GM21825 (cell line): ENCODE data around the gene AGAP1.

Source experiments
- ATAC-seq: cut with Tn5 transposase; IDR thresholded peaks from one replicate; pipeline ENCODE4 v1.9.1; 2021; ENCODE audit warnings: mild to moderate bottlenecking, moderate library complexity; ENCODE audit not compliant: unreplicated experiment

The AGAP1 gene

DNA sequence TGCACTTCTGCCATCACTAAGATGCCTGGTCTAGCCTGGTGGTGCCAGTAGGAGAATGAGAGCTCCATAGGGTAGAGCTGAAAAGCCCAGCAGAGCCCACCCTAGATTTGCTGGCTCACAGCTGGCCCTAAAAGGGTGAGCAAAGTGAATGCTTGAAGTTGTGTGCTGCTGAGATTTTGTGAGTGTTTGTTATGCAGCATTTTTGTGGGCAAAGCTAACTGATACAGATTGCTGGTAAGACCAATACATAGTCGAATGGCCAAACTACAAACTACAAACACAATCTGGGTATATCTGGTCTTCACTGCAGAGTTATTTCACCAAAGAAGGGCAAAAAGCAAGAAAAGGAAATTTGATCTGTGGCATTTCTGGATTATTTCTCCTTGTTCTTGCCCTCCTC is 7.1 kb upstream of the AGAP1 start:
- ATAC-seq, result no peak

DNA sequence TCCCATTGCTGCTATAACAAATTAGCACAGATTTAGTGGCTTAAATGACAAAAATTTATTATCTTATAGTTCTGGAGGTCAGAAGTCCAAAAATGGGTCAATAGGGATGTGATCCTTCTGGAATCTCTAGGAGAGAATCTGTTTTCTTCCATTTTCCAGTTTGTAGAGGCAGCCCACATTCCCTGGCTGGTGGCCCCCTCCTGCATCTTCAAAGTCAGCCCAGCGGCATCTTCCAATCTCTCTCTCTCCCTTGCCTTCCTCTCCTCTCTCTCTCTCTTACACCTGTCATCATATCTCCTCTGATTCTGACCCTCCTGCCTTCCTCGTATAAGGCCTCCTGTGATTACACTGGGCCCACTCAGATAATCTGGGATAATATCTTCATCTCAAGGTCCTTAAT is 3.9 kb upstream of the AGAP1 start:
- ATAC-seq, result no peak

DNA sequence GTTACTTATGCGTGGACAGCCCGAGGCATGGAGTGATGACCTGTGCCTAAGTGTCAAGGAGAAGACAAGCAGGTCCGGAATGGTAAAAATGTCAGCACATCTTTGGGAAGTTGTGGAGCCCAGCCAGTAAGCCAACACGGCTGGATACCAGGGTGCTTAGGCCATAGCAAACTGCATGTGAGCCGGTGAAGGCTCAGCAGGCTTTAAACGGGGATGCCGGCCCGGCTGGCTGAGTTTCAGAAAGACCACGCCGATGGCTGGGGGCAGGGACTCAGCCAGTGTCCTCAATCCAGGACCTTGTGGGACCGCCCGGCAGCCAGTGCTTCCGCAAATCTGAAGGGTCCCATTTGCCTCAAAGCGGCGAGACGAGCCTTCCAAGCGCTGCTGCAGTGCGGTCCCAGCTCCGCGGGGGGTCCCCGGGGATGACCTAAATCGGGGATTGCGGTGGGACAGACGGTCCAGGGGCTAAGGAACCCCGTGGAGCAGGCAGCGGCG is 946 bp upstream of the AGAP1 start:
- ATAC-seq, result no peak

DNA sequence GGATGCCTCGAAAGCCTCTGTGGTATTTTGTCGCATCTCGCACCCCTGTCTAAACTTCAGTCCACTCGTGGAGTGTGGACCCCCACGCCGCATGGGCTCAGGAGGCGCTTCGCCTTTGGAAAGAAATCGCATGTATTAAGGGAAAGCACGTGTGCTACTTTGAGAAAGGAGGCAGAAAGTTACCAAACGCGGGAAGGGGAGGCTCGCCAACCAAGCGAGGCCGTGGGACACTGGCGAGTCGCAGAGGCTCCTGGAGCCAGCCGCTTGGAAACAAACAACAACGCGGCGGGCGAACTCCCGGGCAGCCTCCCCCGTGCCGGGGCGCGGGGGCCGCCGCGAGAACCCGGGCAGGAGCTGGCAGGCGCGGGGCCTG is 455 bp upstream of the AGAP1 start:
- ATAC-seq, result no peak

DNA sequence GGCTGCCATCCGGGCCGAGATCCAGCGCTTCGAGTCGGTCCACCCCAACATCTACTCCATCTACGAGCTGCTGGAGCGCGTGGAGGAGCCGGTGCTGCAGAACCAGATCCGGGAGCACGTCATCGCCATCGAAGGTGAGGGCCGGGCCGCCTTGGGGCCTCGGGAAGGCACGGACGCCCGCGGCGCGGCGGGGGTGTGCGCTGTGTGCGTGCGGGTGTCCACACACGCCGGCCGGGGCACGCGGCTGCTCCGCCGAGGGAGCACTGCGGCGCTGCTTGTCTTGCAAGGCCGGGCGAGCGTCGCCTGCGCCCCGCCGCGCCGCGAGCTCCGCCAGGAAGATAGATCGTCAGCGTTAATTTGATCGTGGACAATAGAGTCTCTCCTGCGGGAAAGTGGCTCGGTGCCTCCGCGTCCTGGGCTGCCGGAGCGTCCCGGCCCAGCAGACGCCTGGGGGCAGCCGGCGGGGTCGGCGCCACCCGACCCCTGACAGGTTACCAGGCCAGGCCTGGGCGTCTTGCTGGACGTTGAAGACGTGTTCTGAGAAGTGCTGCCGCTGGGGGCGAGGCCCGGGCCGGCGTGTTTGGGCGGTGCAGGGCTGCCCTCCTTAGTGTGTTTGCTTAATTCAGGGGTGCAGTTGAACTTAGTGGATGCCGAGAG is 1.0 kb downstream of the AGAP1 start:
- no peak for ATAC-seq

DNA sequence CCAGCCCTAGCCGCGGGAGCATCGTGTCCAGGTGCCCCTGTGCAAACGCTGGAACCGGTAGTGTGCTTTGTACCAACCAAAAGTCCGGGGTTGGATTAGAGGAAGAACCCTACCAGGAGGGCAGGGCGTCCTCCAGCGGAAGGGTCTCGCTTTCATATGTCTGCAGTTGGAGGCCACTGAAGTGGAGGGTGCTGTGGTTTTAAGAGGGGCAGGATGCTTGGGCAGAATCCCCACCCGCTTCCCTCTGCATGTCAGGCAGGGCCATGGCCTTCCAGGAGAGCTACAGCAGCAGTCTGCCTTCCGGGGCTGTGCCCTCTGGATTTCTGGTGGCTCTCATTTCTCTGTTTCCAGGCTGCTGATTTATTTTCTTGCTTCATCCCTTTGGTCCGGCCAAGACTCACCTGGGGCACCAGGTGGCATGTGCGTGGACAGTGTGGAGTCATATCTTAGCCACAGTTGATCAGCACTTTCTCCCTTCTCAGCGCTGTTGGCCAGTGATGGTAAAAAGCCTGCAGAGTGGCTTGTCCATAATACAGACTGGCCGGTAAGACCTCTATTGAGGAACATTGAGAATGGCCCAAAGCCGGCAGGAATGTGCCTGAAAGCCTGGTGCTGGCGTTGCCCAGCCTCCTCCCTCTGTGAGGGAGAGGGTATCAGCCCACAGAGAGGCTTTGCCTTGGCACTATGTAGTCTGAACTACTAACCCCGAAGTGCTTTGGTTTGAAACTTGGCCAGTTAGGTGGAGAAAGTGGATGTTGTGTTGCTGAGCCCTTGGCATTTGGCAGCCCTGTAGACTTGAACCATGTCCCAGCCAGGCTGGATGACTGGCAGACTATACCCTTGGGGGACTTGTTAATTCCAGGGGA is 1.8 kb downstream of the AGAP1 start:
- no peak for ATAC-seq

DNA sequence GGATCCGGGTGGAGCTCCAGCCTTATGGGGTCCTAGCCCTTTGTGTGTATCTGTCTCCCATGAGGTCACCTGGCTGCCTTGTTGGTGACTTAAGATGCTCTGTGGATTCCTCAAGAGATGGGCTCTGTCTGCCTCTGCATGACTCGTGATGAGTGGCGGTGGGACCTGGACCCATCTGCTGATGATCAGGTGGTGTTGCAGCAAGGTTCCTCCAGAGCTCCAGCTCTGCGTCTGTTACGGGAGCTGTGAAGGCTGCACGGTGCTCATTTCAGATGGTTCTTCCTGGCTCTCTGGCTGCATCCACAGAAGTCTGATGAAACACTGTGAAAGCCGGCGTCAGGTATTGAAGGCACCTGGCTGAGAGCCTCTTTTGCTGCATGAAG is 2.4 kb downstream of the AGAP1 start:
- no peak for ATAC-seq

DNA sequence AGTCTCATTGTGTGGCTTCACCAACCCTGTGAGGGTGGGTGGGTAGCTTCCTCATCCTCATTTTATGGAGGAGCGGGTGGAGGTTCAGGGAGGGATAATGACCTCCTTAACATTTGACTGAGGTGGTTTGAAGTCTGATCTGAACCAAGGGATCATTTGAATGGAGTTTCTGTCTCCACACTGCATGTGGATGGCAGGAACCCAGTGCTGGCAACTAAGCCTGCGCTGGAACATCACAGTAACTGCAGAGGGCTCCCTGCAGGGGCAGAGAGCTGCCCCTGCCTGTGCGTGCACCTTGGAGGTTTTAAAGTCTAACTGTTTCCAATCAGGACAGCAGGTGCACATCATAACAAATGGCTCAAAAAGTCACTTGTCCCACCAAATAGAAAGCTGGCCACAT is 3.3 kb downstream of the AGAP1 start:
- ATAC-seq, result no peak

DNA sequence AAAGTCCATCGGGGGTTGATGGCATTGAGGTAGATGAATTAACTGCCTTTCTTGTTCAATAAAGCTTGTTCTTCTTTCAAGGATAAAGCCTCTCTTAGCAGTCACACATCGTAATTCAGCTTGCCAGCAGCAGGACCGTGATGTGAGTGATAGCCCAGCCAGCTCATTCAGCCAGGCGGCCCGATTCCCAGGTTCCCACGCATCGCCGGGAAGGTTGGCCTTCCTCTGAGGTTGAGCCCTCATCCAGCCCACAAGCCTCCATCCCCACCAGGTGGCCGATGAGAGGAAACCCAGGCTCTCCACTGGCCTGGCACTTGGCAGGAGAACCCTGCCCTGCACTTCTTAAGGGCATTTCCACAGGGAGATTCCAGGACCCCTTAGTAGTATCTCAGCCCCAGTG is 4.7 kb downstream of the AGAP1 start:
- ATAC-seq, result no peak

DNA sequence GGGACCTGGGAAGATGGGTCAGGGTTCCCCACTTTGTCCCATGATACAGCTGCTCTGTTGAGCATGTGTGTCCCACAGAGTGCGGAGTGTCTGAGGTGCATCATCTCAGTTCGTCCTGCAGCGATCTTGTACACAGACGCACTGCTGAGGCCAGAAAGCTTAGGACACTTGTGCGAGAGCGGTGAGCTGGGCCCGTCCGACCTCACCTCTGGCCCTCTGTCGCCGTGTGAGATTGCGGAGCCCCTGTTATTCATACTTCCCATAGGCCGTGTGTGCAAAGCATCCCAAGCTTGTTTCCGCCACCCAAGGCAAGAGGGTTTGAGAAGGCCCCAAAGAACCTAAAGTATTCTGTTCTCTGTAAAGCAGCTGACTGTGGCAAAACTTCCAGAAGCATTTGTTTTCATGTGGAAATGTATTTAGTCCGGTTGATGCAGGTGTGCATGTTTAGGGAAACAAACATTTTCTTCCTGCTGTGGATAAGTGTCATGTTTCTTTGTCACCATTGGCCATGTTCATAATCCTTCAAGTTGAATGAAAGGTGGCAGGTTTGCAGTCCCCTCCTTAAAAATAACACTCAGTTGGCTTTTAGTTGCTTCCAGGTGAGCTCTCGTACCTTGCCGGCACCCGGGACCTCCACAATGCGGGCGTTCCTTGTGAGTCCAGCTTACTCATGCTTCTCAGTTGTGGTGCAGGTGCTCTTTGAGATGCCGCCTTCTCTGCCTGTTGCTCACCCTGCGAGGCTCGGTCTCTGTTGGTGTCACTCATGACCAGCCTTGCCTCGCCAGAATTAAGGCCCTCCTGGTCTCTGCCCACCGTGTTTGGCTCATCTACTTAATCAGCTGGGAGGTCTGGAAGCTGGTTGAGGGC is 5.3 kb downstream of the AGAP1 start:
- no peak for ATAC-seq

DNA sequence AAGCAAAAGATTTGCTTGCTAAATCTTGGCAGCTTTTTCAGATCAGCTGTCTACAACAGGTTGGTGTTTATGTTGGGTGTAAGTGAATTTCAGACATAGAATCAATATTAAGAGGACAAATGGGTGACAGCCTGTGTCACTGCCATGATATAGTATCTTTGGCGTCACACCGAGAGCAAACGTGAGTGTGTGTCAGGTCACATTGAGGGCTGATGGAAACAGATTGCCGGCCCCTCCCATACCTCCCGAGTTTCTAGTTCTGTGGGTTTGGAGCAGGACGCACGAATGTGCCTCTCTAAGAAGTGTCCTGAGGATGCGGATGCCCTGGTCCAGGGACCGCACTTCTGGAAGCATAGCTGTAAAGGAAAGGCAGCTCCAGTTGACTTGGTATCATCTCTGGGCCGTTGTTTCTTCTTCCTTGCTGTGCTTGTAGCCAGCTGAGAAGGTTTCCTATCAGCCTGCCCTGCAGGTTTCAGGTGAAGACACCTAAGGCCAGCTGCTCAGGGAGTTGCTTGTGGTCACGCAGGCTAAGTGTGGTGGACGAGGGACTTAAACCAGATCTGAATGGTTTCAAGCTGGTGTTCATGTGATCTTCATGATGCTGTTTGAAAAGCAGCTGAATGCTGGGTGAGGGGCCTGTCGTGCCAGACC is 6.4 kb downstream of the AGAP1 start:
- no peak for ATAC-seq

DNA sequence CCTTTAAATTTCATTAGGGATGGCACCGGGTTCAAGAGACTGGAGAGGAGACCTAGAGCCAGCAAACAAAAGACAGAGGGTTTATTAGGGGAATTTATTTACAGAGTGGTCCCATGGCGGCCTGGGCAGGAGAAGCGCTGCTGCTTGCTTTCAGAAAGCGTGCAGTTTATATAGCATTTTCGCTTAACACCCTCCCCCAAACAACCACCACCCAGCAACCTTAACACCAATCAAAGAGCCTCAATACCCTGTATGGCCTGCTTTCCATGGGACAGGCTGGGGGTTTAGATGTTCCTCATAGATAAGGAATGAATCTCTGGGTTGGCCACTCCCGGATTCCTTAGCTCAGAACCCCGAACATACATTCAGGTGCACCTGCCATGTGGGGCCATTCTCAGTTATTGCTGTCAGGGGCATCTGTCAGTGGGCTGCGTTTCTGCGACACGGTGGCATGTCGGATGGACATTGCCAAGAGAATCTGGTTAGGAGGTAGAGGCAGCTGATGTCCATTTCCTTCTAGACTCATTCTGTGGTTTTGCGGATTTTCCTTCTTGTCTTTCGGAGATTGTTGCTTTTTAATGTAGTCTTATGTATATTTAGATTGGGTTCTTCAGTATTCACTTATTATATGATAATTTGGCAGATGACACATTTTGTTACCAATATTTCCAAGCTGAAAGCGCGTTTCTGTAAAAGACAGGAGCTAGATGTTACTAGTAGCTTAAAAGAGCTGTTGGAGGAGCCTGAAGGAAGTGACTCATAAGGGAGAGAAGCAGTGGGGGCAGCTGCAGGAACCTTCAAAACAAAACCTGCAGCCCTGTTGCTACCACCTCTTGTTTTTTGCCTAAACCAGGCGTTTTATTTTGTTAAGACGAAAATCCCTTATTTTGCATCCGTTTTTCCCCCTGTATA is 7.2 kb downstream of the AGAP1 start:
- ATAC-seq, result no peak

DNA sequence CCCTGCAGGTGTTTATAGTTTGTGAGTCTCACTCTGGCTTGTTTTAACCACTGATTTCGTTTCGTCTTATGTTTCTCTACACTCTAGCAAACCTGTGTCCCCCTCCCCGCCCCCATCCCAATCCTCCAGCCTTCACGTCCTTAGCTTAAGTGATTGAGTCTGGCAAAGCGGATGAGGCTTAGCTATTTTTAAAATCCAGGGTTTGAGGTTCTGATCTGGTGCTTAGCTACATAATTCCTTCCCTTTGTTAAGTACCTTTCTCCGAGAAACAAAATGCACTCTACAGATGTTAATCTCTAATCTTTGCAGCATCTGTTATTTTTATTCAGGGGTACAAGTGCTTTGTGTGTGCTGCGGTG is 7.8 kb downstream of the AGAP1 start:
- ATAC-seq, result no peak

DNA sequence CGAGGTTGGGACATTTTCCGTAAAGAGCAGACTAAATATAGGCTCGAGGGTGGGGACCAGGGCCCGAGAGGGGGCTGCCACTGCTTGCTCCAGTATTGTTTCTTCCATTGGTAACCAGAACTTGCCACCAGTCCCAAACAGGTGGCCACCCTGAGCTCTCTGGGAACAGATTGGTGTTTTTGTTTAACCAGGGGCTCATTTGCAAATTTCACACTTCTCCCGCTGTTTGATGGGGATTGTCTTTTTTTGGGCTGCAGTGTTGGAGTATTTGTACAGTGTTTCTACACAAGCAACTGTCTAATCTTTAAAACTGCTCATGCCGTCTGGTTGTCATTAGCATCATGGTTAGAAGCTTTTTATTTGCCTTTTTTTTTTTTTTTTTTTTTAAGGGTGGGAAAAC is 8.5 kb downstream of the AGAP1 start:
- no peak for ATAC-seq

DNA sequence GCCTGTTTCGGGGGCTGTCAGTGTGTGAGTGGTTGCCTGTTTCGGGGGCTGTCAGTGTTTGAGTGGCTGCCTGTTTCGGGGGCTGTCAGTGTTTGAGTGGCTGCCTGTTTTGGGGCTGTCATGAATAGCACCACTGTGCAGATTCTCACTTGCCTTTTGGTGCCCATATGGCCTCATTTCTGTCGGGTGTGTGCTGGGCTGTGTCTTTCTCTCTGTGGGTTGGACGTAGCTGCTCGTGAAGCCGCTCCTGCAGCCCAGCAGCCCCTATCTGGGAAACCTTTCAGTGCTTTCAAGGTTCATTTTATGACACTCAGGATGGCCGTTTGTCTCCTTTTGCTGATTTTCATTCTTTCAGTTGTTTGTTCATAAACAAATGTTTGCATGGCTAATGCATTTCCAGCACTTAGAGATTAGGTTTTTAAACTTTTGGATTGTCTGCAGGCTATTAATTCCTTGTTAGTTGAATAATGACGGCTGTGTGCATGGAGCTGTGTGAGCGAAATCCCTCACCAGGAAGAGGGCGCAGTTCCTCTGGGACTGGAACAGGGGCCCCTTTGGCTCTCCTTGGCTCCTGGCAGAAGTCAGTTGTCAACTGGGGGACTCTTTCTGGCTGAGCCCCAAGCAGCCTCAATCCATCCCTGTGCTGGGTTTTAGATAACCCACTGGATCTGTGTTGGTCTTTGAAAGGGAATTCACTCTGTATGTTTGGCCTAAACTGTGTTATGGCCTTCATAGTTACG is 10.8 kb downstream of the AGAP1 start:
- ATAC-seq, result no peak

DNA sequence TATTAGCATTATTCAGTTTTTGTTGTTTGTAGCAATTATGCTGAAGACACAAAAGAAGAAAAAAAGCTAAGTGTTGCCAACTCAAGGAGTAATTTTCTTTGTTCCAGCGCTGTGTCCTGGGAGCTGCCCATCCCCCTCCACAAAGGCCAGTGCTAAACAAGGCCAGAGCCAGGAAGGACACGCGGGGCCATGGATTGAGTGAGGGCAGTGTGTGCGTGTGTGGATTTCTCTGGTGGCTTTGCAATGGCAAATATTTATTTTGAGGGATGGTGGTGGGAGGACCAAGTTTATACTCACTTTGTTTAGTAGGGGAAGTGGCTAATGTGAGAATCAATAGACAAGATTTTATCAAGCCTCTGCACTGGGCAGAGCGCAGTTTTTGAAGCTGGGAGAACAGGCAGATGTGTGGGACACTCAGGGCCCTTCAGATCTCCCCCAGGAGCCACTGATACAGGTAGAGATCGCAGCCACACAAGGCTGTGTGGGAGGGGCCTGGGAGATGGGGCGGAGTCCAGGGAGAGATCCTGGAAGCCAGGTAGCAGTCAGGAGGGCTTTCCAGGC is 11.4 kb downstream of the AGAP1 start:
- no peak for ATAC-seq

DNA sequence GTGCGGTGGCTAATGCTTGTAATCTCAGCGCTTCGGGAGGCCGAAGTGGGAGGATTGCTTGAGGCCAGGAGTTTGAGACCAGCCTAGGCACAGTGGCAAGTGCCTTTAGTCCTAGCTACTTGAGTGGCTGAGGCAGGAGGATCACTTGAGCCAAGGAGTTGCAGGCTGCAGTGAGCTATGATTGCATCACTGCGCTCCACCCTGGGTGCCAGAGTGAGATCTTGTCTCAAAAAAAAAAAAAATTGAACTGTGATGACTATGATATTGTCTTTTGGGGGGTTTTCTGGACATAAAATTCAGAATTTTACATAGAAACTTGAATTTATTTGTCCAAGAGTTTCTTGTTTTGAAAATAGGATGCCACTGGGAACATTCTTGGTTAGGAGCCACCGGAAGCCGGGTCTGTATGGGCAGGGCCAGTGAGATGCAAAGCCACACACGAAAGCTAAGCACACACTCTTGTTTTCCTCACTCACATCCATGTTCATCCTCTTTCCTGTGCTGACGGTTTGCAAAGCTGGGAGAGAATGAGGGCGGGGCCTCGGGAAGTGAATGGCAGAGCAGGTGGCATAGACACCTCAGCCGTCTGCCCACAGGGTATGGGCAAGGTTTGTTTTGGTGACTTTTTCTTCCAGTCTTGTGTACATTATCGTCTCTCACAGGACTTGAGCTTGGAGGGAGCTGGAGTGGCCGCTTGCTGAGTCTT is 12.6 kb downstream of the AGAP1 start:
- no peak for ATAC-seq

DNA sequence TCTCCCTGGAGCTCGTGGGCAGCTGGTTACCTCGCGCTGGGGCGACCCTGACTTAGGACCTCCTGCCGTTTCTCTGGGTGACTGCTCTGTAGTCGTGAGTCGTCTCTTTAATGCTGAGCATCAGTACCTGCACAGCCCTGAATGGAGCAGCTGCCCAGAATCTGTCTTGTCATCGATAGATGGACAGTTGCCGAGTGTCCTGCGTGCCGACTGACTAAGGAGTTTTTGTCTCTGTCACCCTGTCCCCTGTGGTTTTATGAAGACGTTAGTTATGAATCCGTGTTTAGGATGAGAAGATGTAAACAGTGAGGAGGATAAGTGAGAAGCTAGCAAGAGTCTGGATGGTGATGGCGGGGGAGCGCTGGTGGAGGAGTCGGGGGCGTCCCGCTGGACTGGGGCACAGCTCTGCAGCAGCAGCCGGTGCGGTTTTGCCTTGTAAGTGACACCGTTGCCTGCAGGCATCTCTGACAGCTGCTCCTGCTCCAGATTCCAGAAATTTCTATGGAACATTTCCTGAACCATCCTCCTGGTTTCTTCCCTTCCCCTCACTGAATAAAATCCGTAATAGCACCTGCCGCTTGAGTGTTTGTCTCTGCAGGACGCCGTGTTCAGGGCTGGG is 13.3 kb downstream of the AGAP1 start:
- ATAC-seq, result no peak
